ENCODE measurements around the gene PRKCQ.
"Not testable (repeated sequence)": the region's sequence is repeated elsewhere in the genome, so short reads cannot be mapped to it uniquely, and the experiment has no call there.

The PRKCQ gene

DNA sequence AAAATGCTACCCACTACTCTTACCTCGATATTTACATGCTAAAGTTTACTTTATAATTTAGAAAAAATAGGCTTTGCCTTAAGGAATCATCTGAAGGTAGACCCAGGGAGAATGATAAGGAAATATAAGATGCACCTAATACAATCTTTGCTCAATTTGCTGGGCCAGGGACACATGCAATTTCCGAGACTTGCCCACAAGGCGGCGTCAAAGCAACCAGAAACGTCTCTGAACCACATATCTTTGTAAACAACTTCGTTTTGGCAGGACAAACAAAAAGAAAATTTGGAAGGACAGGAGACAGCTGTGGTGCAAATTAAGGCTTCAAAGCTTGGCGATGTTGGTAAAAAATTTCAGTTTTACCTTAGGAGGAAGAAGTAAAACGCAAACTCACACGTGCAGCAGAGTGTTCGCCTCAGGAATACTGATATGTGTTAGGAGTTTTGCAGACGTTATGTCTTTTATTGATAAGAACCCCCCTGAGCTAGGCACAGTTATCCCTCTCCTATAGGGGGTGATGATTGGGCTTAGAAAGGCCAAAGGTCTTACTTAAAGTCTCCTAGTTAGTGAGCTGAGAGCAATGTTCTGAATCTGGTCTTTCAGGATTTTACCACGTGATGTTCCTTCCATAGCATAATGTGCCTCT lies 134.3 kb downstream of the PRKCQ start:
- DNase-seq = peak; percentile 72

DNA sequence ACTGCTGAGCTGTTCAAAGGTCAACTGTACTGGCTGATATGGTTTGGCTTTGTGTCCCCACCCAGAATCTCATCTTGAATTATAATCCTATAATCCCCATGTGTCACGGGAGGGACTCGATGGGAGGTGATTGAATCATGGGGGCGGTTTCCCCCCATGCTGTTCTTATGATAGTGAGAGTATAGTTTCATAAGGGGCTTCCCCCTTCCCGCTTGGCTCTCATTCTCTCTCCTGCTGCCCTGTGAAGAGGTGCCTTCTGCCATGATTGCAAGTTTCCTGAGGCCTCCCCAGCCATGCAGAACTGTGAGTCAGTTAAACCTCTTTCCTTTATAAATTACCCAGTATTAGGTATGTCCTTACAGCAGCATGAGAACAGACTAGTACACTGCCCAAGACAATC lies 140.2 kb downstream of the PRKCQ start:
- DNase-seq = not testable (repeated sequence)

DNA sequence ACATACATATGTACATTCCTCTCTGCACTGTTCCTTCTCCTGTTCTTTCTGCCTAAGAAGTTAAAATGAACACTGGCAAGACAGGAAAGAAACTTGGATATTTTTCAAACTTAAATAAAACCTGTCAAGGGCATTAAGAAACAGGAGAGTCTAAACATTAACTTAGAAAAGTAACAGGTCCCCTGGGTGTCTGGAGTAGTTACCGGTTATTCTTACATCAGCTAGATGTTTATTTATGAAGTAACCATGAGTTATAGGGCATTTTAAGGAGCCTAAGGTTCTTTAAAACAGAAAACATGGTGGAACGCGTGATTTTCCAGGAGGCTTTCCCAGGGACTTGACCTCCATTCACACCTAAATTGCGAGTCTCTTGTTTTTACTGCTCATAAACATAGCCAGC lies 148.2 kb downstream of the PRKCQ start:
- no peak for DNase-seq

DNA sequence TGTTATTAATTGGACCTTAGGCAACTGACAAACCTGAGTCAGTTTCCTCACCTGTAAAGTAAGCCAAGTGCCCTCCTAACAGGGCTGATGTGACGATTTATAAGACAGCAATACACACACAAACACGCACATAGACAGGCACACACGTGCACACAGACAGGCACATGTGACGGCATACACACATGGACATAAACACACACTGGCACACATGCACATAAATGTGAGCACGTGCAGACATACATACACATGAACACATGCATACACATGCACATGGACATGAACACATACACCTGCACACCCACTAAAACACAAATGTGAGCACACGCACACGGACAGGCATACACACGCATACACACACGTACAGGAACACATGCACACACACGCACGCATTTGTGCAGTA lies 148.9 kb downstream of the PRKCQ start:
- DNase-seq = no peak

DNA sequence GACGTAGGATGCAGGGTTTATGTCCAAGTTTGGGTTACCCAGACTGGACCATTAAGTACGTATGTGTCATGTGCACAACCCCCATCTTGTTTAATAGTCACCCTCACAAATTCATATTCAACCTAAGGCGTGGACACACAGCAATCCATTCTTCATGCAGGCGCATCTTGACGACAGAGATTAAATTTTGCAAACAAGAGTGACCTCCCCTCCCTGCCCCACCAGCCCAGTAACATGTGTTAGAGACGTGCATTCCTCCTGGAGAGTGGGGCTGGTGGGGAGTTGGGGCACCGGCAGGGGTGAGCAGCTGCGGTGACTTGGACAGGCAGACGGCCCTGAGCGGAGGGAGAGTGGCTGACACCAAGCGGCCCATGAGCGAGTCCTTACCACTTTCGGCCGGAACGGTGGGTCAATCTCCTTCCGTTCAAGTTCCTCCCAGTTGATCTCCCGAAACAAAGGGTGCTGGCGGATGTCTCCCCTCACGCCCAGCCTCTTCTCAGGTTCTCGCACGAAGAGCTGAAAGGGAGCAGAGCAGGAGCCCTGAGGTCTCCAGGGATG lies 149.6 kb downstream of the PRKCQ start:
- DNase-seq = no peak

DNA sequence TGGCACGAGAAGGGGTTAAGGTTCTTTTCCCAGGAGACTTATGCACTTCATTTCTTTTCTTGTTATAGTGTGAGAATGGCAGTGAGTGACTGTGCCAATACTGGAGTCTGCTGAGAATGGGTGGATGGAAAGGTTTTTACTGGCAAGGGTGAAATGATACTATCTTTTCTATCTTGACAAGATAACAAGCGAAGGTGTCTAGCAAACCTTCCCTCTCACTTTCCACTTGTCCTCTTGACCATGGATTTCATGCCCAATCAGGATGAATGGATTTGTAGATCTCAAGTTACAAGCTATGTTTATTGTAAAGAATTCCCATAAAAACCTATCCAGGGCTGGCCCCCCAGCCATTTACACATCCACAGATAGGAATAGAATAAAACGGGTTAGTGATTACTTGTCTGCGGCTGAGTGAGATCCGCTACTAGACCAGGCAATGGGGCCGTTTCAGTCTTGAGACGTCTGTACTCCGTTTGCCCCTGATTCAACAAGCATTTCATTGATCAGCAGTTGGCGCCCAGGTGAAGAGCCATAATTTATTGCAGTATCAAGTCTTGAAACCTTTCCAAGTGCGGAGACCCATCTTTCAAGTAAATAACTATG lies 152.6 kb downstream of the PRKCQ start:
- DNase-seq = no peak

DNA sequence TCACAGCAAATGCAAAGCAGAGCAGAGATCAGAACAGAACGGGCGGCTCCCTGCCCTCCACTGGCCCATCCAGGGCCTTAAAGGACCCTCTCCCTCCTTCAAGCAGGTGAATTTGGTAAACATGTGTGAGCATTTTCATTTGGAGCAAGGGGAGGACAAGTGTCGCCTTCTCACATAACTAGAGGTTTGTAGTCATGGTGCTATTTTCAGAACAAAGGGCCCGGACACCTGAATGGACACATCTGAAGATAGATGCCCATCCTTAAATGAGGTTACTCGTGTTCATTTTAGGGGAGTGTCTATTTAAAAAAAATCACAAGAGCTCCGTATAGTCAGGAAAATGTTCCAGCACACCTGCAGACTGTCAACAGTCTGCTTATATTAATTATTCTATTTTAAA lies 153.8 kb downstream of the PRKCQ start:
- DNase-seq = no peak

DNA sequence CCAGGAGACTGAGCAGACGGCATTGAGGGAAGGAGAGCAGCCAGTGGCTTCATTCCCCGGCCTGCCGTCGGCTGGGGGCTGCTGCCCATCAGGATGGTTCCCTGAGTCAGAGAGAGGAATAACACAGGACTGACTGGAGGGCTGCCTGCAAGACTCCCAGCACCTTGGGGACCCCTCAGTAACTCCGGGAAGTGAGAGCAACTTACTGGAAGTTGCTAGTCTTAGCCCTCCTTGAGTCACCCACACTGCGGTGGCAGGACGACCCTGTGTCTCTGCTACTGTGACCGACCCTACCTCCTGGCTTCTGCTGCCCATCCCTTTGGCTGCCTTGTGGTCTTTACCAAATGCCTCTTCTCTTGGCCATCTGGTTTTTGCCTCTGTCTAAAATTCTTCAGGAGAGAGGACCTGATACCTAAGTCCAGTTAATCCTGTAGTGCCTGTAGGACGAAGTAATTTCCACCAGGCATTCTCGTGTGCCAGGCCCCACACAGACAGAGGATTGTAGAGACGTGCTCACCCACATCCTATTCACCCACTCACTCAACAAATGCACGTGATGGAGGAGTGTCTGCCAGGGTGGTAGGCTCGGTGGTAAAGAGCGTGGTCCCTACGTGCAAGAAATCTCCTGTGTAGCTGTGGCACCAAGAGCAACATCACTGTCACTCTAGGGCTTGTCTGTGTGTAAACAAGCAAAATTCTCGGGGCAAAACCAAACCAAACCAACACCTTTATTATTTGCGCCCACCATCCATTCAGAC lies 156.5 kb downstream of the PRKCQ start:
- DNase-seq = no peak

DNA sequence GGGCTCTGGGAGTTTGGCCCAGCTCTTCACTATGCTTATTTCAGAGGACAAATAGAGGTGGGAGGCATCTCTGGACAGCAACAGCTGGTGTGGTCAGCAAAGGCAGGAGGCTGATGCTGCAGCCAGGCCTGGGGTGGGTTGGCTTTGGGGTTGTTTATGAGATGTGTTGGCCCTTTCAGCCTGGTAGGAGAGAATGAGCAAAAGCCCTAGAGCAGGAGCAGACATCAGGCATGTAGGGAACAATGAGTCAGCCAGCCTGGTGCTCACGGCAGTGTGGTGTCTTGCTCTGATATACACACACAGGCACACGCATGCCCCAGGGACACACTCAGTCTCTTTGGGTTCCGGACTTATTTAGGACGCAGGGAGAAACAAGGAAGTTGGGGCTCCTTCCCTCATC lies 157.1 kb downstream of the PRKCQ start:
- no peak for DNase-seq

DNA sequence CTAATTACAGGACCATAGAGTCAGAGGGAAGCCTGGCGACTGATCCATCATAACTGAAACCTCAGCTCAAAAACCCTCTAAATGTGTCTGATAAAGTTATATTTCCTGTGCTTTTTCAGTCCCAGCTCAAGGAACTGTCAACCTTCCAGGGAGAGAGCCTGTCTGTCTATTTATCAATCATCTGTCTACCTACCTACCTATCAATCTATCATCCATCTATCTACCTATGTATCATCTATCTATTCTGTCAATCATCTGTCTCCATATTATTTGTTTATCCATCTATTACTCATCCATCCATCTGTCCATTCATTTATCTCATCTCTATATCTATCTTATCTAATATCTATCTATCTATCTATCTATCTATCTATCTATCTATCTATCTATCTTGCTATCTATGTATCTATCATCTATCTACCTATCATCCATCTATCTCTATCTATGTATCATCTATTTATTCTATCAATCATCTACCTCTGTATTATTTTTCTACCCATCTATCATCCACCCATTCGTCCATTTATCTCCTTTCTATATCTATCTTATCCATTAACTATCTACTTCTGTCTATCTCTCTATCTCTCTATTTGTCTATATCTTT lies 161.4 kb downstream of the PRKCQ start:
- no peak for DNase-seq

DNA sequence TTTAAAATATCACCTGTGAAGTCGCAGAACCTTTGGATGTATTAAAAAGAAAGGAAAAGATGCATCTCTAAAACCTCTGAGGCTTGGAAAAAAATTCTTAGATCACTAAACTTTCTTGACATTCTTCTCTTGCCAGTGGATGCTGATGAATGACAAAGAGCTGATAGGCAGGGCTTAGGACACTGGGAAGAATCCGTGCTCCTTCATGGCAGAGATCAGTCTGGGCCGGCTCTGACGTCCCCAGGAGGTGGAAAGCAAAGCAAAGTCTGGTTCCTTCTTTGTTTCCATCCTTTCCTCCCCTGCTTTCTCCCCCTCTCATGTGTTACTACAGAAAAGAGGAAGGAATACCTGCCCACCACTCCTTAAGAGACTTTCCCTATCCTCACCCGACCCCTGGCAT lies 161.9 kb downstream of the PRKCQ start:
- DNase-seq = no peak

DNA sequence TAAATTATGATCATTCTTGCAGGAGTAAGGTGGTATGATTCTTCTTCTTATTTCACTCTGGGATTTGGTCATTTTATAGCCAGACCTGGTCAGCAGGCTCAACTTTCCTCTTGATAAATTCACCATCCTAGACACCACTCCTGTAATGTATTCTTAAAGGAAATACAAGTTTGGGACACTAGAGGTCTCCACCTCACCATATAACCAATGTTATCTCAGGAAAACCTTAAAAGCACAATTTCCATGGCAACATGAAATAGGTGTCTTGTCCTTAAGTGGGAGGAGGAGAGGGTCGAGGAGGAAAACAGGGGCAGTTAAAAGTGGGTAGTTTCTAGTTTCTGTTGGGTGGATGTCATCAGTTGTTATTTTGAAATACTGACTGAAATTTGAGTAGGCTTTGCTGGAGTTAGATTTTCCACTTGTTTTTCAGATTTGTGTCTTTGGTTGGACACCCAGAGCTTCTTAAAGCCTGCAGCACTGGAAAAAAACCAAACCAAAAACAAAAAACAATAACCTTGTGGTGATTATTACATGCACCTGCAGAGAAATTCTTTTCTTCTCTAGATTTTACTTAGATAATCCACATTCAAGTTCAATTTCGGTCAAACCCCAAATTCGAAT lies 163.1 kb downstream of the PRKCQ start:
- peak; percentile 75 for DNase-seq

DNA sequence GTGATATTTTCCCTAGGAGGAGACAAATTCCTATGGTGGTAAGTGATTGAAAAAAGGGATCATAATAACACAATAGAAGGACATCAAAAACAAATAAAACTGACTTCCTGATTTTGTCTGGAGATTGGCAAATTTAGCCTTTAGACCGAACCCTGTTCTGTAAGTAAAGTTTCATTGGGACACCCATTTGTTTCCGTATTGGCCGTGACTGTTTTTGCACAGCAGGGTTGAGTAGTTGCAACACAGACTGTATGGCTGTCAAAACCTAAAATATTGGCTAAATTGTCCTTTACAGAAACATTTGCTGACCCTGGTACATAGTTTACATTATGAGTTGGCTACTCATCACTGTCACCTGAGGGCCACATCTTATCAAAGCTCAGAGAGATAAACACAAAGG lies 168.6 kb downstream of the PRKCQ start:
- DNase-seq = no peak

DNA sequence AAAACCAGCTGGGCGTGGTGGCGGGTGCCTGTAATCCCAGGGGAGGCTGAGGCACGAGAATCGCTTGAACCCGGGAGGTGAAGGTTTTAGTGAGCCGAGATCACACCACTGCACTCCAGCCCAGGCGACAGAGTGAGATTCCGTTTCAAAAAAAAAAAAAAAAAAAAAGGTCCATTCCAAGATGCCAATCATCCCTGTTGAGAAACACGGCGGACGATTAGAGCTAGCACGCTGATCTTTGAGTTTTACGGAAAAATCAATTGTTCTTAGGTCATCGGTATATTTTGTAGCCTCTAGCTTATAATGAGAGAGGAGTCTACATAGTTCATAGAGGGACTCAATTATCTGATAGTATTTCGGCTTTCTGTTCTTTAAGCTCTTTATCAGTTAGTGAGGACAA lies 169.2 kb downstream of the PRKCQ start:
- no peak for DNase-seq

DNA sequence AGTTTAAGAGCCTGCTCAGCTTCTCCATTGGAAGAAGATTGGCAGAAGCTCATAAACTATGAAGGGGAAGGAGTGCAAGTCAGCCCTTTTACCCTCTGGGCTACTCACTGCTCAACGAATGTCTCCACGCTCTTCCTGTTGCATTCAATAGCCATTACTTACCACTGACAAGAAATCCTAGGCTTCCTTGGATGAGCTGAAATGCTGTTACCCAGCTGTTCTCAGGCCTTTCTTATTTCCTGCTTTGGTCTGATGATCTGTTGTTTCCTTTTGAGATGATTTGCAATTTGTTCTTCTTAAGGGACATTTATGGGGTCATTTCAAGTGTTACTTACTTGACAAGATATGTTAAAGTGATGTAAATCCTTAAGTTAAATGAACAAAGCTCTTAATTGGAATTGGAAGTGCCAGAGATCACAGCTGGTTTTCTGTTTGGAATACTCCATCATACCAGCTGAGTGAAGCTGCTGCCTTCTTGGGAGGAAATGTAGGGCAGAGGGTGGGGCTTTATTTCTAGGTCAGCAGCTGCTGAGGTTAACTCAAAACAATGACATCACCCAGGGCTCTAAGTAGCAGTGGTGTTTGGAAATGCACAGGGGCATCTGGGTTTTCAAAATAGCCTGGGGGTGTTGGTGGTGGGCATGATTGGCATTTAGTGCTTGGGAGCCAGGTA lies 170.0 kb downstream of the PRKCQ start:
- peak; percentile 83 for DNase-seq

DNA sequence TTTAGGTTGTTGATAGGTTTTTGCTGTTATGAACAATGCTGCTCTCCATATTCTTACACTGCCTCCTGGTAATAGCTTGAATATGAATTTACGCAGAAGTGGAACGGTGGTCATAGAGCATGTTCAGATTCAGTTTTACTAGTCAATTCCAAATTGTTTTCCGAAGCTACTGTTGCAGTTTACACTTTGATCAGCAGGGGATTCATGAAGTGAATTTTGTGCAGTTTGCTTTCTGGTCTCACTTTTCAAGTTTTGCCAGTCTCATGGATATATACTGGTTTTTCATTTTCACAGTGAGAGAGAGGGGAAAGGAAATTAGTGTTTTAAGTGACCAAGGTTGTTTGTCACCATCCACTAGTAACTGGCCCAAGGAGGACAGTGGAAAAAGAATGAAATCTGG lies 171.3 kb downstream of the PRKCQ start:
- DNase-seq = no peak

DNA sequence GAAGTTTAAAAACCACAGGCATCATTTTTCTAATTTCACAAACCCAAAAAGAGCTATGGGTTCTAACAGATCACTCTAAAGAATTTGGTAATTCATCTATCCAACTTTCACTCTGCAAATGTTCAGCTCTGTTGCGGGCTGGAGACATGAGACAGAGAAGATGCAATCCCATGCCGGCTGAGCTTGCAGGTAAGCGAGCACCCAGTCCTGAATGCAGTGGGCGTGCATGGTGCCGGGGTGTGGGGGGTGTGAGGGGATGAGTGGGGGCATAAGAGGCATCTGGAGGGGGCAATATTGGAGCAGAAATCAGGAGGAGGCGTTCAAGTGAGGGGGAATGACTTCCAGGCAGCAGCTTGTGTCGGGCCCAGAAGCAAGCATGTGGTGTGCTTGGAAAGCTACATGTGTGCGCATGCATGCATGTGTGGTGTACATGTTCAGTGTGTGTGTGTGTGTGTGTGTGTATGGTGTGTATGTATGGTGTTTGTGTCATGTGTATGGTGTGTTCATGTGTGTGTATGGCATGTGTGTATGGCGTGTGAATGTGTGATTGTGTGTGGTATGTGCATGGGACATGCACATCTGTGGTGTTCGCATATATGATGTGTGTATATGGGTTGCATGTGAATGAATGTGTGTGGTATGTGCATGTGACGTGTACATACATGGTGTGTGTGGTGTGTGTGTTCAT lies 172.9 kb downstream of the PRKCQ start:
- peak; percentile 10 for DNase-seq

DNA sequence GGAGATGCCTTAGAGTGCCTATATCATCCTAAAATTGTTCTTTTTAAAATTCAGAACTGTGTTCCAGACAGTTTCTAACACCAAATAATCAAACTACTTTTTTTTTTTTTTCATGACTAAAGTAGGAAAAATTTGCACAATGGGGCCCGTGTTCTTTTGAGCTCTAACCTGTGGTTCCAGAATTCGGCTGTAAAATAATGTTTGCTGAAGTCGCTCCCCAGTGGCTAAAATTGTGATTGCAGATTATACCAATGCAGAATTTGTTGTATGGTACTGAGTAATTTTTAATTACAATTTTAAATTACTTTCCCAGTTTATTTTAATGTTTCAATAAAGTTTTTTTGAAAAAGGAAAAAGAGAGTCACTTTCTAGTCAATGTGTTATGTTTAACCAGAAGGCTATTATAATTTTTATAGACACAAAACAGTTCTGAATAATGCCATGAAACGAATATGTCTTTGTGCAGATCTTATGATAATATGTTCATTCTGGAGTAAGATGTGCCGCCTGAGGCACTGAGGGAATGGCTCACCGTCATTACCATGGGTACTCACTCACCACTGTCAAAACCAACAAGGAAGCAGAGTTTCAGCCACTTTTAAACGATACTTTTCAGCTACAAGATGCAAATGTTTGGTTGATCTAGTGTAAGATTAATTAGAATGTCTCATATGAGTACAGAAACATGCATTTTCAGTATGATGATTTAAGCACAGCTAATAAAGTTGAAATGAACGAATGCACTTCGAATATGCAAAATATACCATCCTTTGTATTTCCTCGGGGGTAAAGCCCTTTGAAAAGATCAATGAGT lies 173.6 kb downstream of the PRKCQ start:
- DNase-seq = peak; percentile 53

DNA sequence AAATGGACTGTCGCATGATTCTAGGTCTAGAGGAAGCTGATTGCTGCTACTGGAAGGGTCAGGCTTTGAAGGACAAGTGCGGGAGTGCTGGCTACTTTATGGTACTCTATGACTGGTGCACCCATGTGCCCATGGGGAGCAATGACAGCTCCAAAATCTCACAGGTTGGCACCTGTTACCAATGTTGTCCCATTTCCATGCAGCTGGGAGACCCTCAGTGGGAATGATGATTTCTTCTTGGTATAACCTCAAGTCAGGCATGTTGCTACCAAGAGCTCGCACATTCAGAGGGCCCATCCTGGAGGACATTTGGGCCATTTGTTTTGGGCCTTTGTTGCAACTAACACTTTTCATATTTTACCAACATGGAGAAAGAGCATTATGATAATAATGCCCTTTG lies 174.4 kb downstream of the PRKCQ start:
- no peak for DNase-seq

DNA sequence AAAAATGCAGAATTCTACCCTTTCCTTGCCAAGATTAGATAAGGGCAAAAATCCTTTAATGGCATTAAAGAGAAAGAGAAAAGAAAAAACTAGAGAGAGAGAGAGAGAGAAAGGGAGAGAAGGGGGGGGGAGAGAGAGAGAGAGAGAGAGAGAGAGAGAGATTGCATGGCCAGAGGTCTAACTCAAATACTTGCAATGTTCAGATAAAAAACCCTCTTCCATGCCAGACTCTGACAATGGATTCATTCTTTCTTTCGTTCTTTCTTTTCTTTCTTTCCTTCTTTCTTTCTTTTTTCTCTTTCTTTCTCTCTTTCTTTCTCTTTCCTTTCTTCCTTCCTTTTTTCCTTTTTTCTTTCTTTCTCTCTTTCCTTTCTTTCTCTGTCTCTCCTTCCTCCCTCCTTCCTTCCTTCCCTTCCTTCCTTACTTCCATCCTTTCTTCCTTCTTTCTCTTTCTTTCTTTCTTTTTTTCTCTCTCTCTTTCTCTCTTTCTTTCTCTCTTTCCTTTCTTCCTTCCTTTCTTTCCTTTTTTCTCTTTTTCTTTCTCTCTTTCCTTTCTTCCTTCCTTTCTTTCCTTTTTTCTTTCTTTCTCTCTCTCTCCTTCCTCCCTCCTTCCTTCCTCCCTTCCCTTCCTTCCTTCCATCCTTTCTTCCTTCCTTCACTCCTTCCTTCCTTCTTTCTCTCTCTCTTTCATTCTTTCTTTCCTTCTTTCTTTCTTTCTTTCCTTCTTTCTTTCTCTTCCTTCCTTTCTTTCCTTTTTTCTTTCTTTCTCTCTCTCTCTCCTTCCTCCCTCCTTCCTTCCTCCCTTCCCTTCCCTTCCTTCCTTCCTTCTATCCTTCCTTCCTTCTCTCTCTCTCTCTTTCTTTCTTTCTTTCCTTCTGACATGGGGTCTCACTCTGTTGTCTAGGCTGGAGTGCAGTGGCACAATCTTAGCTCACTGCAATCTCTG lies 175.7 kb downstream of the PRKCQ start:
- DNase-seq = no peak

Data from CD4-positive, alpha-beta T cell treated with Interleukin-17A for 1 hour (primary cell).